Effector CD8-positive, alpha-beta T cell (primary cell): ENCODE results near the gene FAM120B.

Experiments
- DNase-seq: peaks from one replicate; lab custom pipeline; 2025; lab: John Stamatoyannopoulos, UW

Gene FAM120B

GRCh38 chr6:170271771-170272314, 34.7 kb upstream of the FAM120B start:
- DNase-seq = peak; percentile 62

- DNase-seq = no peak
These were observed 34.1 kb upstream of the FAM120B start for GRCh38 chr6:170272341-170273065.

GRCh38 chr6:170273191-170273590, 33.4 kb upstream of the FAM120B start:
- no peak for DNase-seq

DNA sequence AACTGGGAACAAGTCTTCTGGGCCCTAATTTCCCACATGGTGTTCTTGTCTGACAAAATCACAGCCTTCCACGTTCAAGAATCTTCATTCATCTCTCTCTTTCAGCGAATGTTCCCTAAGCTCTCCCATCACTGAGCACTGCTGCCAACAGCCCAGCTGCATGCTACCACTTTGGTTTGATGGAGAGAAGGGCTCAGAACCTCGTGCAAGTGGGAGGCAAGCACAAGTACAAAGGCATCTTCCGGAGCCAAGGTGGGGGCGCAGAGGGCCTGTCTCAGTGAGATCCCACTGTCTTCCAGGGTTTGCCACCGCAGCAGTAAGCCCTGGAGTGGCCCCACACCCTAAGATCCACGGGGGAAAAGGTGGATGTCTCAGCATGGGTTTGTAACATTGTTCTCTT, 32.9 kb upstream of the FAM120B start:
- DNase-seq = no peak

GRCh38 chr6:170274713-170275560, 31.6 kb upstream of the FAM120B start:
- DNase-seq = no peak

DNA sequence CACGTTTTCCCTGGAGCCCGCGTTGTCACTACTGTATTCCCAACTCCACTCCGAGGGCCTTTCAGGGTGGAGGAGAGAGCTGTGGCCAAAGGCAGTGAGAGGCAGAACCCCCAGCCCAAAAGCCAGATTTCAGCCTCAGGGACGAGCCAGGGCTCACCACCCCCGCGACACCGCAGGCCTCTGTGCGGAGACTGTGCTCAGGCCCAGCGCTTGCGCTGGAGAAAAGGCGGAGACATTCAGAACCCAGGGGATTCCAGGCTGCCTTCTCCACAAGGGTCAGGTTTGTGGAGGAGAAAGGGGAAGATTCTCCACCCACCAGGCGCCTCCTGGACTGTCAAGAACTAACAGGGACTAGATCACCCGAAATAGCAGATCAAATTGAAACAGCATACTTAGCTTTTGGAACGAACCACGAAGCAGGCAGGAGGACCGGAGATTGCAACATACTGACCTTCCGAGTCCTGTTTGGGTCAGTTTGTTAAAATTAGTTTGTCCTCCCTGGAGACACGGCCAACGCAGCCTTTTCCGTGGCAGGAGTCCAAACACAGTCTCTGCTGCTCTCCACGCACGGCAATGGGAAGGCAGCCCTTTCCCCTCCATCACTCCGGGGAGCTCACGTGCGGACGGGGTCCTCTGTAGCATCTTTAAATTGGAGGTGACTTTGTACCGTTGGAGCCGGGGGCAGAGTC, 30.0 kb upstream of the FAM120B start:
- DNase-seq = no peak

- no peak for DNase-seq
These were observed 28.4 kb upstream of the FAM120B start for GRCh38 chr6:170277893-170278742.

GRCh38 chr6:170278743-170279094, 27.8 kb upstream of the FAM120B start:
- DNase-seq = no peak

- DNase-seq = no peak
These were observed 27.1 kb upstream of the FAM120B start for GRCh38 chr6:170279426-170279825.

GRCh38 chr6:170279977-170280688, 26.4 kb upstream of the FAM120B start:
- DNase-seq = peak; percentile 45

DNA sequence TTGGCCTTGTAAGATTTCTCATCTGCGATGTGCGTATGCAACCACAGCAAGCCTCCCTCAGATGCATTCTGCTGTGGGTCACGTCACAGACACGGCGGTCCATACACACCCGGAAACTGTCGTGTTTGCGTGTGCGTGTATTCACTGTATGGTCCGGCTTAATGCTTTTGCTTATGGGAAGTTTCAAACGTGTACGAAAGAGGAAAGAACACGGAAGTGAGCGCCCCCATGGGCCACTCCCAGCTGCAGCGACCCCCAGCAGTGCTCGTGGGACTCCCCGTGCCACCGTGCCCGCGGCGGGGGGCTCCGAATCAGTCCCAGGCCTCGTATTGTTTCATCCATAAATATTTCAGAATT, 25.9 kb upstream of the FAM120B start:
- DNase-seq = no peak

DNA sequence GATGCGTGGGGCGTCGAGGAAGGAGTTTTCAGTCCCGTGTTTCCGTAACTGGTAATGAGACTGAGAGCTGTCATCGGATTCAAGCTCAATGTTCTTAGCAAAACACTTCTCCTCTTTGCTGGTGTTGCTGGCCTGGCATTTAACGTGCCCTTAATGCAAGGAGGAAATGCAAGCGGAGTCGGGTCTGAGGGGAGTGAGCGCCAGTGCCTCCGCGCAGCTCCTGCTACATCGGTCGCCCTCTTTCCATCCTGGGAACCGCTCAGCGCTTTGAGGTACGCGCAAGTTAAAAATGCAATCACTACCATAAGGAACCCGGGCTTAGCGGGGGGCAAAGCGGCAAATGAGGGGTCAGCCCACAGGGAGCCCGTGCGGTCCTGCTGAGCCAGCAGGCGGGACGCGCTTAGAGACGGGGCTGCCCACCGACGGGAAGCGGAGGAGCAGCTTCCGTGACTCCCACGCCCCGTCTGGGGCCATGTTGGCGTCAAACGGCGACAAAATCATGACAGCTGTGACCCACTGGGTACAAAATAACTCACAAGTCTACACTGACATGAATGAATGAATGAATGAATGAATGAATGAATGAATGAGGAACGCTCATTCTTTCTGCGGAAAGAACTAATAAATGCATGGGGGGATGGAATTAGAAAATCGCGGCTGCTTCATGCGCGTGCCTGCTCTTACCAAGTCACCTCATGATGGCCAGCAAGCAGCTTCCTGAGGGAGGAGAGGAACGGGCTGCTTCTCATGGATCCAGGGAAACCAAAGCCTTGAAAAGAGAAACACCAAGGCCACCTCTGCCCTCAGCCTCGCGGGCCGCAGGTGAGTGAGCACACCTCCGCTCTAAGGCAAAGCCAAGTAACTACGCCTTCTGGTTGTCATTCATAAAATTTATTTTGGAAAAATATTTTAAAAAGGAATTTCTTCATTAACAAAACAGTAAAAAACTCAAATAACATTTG, 24.9 kb upstream of the FAM120B start:
- DNase-seq = no peak

GRCh38 chr6:170282512-170283158, 23.9 kb upstream of the FAM120B start:
- DNase-seq = no peak

DNA sequence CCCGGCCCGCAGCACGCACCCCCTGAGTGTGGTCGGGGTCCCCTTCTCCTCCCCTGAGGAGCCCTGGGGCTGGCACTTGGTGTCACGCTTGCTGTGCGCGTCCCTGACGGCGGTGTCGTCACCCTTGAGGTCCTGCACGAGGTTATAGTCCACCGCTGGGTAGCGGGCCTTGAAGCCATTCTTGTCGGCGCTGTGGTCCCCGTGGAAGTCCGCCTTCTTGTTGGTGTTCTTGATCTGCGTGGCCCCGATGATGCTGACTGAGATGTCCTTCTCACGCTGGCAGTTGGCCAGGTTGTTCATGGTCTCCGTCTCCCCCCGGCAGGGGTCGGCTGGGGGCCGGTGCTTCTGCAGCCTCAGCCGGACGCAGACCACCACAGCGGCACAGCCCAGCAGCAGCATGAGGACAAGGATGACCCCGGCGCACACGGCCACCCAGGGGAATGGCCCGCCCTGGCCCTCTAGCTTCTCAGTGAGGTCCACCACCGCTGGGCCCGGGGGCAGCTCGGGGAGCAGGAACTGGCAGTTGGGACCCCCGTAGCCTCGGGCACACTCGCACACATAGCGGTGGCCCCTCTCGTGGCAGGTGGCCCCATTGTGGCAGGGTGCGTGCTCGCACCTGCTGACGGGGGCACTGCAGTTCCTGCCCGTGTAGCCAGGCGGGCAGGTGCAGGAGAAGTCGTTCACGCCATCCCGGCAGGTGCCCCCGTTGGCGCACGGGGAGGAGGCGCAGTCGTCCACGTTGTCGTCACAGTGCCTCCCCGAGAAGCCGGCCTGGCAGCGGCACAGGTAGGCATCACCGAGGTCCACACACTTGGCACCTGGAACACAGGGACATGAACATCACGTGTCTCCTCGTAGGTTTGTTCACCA, 23.1 kb upstream of the FAM120B start:
- no peak for DNase-seq

GRCh38 chr6:170284126-170284773, 22.3 kb upstream of the FAM120B start:
- DNase-seq = no peak

DNA sequence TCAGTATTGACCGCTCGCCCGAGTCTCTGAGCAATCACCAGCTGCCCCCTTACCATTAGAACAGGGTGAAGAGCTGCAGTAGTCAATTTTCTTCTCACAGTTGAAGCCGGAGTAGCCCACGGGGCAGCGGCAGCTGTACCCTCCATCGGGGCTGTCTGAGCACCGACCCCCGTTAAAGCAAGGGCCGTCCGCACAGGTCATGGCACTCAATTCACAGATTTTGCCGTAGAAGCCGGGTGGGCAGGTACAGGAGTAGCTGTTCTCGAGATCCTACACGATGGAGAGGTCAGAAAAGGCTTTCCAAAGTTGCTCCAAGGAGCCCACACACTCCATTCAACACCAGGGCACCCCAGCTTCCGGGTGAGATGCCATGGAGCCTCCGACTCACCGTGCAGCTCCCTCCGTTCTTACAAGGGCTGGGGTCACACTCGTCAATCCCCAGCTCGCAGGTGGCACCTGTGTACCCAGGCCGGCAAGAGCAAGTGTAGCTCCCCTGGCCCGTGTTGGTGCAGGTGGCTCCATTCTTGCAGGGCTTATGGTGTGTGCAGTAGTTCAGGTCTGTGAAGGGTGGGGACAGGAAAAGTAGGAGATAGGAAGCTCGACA, 21.6 kb upstream of the FAM120B start:
- no peak for DNase-seq

DNA sequence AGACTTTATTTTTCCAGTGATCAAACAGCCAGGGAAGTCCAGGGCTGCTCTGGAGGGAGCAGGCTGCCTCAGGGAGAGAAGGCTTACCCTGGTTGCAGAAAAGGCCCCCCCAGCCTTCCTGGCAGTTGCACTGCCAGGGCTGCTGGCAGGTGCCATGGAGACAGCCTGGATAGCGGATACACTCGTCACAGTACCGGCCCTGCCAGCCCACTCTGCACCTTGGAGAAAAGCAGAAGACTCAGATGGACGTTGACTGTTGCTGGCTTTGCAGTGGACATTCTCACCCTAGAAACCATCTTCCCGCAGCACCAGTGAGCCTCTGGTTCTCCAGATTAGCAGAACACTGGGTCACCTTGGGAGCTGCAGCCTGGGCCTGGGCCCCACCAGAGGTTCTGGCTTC, 21.1 kb upstream of the FAM120B start:
- DNase-seq = no peak
